HEK293 (cell line): Measurements from ENCODE around the gene P3H4.

ENCODE experiments used
- CTCF ChIA-PET: fragments of 350-600 bp; formaldehyde crosslinking; extraction: SDS; loops from one replicate; lab custom pipeline; 2021; ENCODE audit warnings: antibody characterized with exemption; lab: Yijun Ruan, JAX
- POLR2A ChIA-PET: fragments of 300-600 bp; formaldehyde crosslinking; extraction: SDS; loops from one replicate; lab custom pipeline; 2020; ENCODE audit warnings: antibody characterized with exemption, inconsistent platforms; lab: Yijun Ruan, JAX
- H3K27ac ChIP-seq: fragments of 200-500 bp; sonication (Bioruptor generic); 2 replicates; pipeline ENCODE4 v1.5.1; 2014; ENCODE audit warnings: low read depth, low read length, control low read depth, inconsistent platforms; ENCODE audit errors: extremely low read depth
- H3K36me3 ChIP-seq, 2 experiments: fragments of 200-500 bp in 1 of 2; sonication (Bioruptor generic) in 1 of 2; 1 replicate in 1 of 2; 2 replicates in 1 of 2; pipeline ENCODE4 v1.5.1; 2014 to 2017; ENCODE audit warnings: inconsistent platforms in 2 of 2, low read length in 2 of 2; ENCODE audit not compliant: control insufficient read depth in 2 of 2, insufficient read depth in 1 of 2
- H3K4me1 ChIP-seq: fragments of 200-500 bp; sonication (Bioruptor generic); 2 replicates; pipeline ENCODE4 v1.5.1; 2014; ENCODE audit warnings: mild to moderate bottlenecking, low read length, inconsistent platforms; ENCODE audit not compliant: control insufficient read depth, insufficient read depth
- H3K4me3 ChIP-seq: 2 replicates; pipeline ENCODE4 v1.5.1; 2011; ENCODE audit warnings: low read depth, mild to moderate bottlenecking, control low read depth, low read length, moderate library complexity
- H3K9me3 ChIP-seq: fragments of 200-500 bp; sonication (Bioruptor generic); 2 replicates; pipeline ENCODE4 v1.5.1; 2014; ENCODE audit warnings: low read depth, low read length, inconsistent platforms; ENCODE audit not compliant: control insufficient read depth, insufficient read depth
- GFI1B ChIP-seq: fragments of 450-650 bp; formaldehyde crosslinking; IDR thresholded peaks from 2 replicates; pipeline ENCODE4 v1.5.1; 2016; ENCODE audit warnings: missing biosample characterization, missing genetic modification characterization
- GLIS1 ChIP-seq: fragments of 450-650 bp; formaldehyde crosslinking; IDR thresholded peaks from 2 replicates; pipeline ENCODE4 v1.5.1; 2016; ENCODE audit warnings: missing biosample characterization, missing genetic modification characterization
- KLF16 ChIP-seq: fragments of 450-650 bp; formaldehyde crosslinking; IDR thresholded peaks from 2 replicates; pipeline ENCODE4 v1.5.1; 2017; ENCODE audit warnings: missing biosample characterization, missing genetic modification characterization
- KLF7 ChIP-seq: fragments of 450-650 bp; formaldehyde crosslinking; IDR thresholded peaks from 2 replicates; pipeline ENCODE4 v1.5.1; 2016; ENCODE audit warnings: missing biosample characterization, missing genetic modification characterization, borderline replicate concordance
- KLF9 ChIP-seq: fragments of 450-650 bp; formaldehyde crosslinking; IDR thresholded peaks from 2 replicates; pipeline ENCODE4 v1.5.1; 2016; ENCODE audit warnings: missing biosample characterization, missing genetic modification characterization, low read depth
- SP2 ChIP-seq: fragments of 450-650 bp; formaldehyde crosslinking; IDR thresholded peaks from 2 replicates; pipeline ENCODE4 v1.5.1; 2016; ENCODE audit warnings: missing biosample characterization, missing genetic modification characterization
- YY1 ChIP-seq: fragments of 450-650 bp; formaldehyde crosslinking; IDR thresholded peaks from 2 replicates; pipeline ENCODE4 v1.5.1; 2018; ENCODE audit warnings: missing biosample characterization, missing genetic modification characterization
- ZBTB7A ChIP-seq: fragments of 450-650 bp; formaldehyde crosslinking; IDR thresholded peaks from 2 replicates; pipeline ENCODE4 v1.5.1; 2016; ENCODE audit warnings: low read depth, missing biosample characterization, missing genetic modification characterization
- ZBTB8A ChIP-seq: fragments of 450-650 bp; formaldehyde crosslinking; IDR thresholded peaks from 2 replicates; pipeline ENCODE4 v1.5.1; 2016; ENCODE audit warnings: missing biosample characterization, missing genetic modification characterization
- ZFP37 ChIP-seq: fragments of 450-650 bp; formaldehyde crosslinking; IDR thresholded peaks from 2 replicates; pipeline ENCODE4 v1.5.1; 2016; ENCODE audit warnings: missing biosample characterization, missing genetic modification characterization
- ZFP41 ChIP-seq: fragments of 450-650 bp; formaldehyde crosslinking; IDR thresholded peaks from 2 replicates; pipeline ENCODE4 v1.5.1; 2016; ENCODE audit warnings: missing biosample characterization, missing genetic modification characterization, borderline replicate concordance
- ZFP69B ChIP-seq: fragments of 450-650 bp; formaldehyde crosslinking; IDR thresholded peaks from 2 replicates; pipeline ENCODE4 v1.5.1; 2016; ENCODE audit warnings: missing biosample characterization, missing genetic modification characterization
- ZNF16 ChIP-seq: fragments of 450-650 bp; formaldehyde crosslinking; IDR thresholded peaks from 2 replicates; pipeline ENCODE4 v1.5.1; 2016; ENCODE audit warnings: low read depth, missing biosample characterization, missing genetic modification characterization
- ZNF248 ChIP-seq: fragments of 450-650 bp; formaldehyde crosslinking; IDR thresholded peaks from 2 replicates; pipeline ENCODE4 v1.5.1; 2017; ENCODE audit warnings: missing biosample characterization, missing genetic modification characterization
- ZNF335 ChIP-seq: fragments of 450-650 bp; formaldehyde crosslinking; conservative IDR thresholded peaks from 2 replicates; pipeline ENCODE4 v1.5.1; 2016; ENCODE audit warnings: missing biosample characterization, missing genetic modification characterization
- ZNF394 ChIP-seq: fragments of 450-650 bp; formaldehyde crosslinking; IDR thresholded peaks from 2 replicates; pipeline ENCODE4 v1.5.1; 2016; ENCODE audit warnings: missing biosample characterization, missing genetic modification characterization, mild to moderate bottlenecking, moderate library complexity, borderline replicate concordance
- ZNF423 ChIP-seq: fragments of 450-650 bp; formaldehyde crosslinking; IDR thresholded peaks from 2 replicates; pipeline ENCODE4 v1.5.1; 2016; ENCODE audit warnings: missing biosample characterization, missing genetic modification characterization
- ZNF426 ChIP-seq: fragments of 450-650 bp; formaldehyde crosslinking; IDR thresholded peaks from 2 replicates; pipeline ENCODE4 v1.5.1; 2017; ENCODE audit warnings: missing biosample characterization, missing genetic modification characterization, mild to moderate bottlenecking, inconsistent platforms, moderate library complexity
- ZNF449 ChIP-seq: fragments of 450-650 bp; formaldehyde crosslinking; IDR thresholded peaks from 2 replicates; pipeline ENCODE4 v1.5.1; 2017; ENCODE audit warnings: missing biosample characterization, mild to moderate bottlenecking, missing genetic modification characterization, moderate library complexity
- ZNF514 ChIP-seq: fragments of 450-650 bp; formaldehyde crosslinking; IDR thresholded peaks from 2 replicates; pipeline ENCODE4 v1.5.1; 2016; ENCODE audit warnings: missing biosample characterization, missing genetic modification characterization
- ZNF555 ChIP-seq: fragments of 450-650 bp; formaldehyde crosslinking; conservative IDR thresholded peaks from 2 replicates; pipeline ENCODE4 v1.5.1; 2017; ENCODE audit warnings: missing biosample characterization, mild to moderate bottlenecking, missing genetic modification characterization, inconsistent platforms
- ZNF585B ChIP-seq: fragments of 450-650 bp; formaldehyde crosslinking; IDR thresholded peaks from 2 replicates; pipeline ENCODE4 v1.5.1; 2016; ENCODE audit warnings: missing biosample characterization, missing genetic modification characterization
- ZNF600 ChIP-seq: fragments of 450-650 bp; formaldehyde crosslinking; IDR thresholded peaks from 2 replicates; pipeline ENCODE4 v1.5.1; 2016; ENCODE audit warnings: missing biosample characterization, missing genetic modification characterization
- ZNF621 ChIP-seq: fragments of 450-650 bp; formaldehyde crosslinking; IDR thresholded peaks from 2 replicates; pipeline ENCODE4 v1.5.1; 2017; ENCODE audit warnings: missing biosample characterization, missing genetic modification characterization
- ZSCAN30 ChIP-seq: fragments of 450-650 bp; IDR thresholded peaks from 2 replicates; pipeline ENCODE4 v1.5.1; 2018; ENCODE audit warnings: missing biosample characterization, mild to moderate bottlenecking, missing genetic modification characterization, moderate library complexity
- TF ChIP-seq, protein P1 (sequence below): fragments of 450-650 bp; formaldehyde crosslinking; IDR thresholded peaks from 2 replicates; pipeline ENCODE4 v1.5.1; 2017; ENCODE audit warnings: missing biosample characterization, missing genetic modification characterization
- TF ChIP-seq, protein P2 (sequence below): fragments of 450-650 bp; formaldehyde crosslinking; IDR thresholded peaks from 2 replicates; pipeline ENCODE4 v1.5.0; 2017; ENCODE audit warnings: missing biosample characterization, missing genetic modification characterization, borderline replicate concordance
- TF ChIP-seq, protein P3 (sequence below): fragments of 450-650 bp; formaldehyde crosslinking; IDR thresholded peaks from 2 replicates; pipeline ENCODE4 v1.5.1; 2017; ENCODE audit warnings: missing biosample characterization, missing genetic modification characterization

The P3H4 gene

DNA sequence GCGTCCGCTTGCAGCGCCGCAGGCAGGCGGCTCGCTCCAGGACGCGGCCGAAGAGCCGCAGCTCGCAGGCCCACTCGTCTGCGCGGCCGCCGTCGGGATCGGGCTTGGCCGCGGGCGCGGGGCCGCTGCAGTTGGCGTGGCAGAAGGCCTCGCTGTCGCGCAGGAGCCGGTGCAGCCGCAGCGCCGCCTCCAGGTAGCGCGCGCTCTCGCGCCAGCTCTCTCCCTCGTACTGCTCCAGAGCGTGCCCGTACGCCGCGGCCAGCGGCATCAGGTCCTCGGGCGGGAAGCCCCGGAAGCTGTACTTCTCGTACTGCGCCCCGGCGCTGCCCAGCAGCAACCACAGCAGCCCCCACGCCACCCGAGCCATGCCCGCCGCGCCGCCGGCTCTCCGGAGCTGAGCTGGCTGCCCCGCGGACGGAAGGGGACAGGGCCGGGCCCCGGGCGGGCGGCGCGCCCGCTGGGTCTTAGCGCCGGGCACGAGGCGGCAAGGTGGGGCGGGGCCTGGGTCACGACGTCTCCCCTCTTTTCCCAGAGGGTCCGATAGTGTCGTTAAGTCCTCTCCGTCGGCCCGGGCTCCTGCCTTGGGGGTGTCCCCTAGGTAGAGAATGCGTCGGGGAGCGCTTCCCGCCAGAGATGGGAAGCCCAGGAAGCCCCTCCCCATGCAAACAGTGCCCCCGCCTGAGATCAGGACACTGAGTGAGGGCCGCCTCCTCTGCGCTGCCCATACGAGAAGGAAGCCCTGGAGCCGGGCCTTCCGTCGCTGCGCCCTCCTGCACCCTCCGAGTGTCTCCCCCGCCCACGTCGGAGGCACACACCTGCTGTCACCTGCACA, at the start of gene P3H4:
Gene P3H4 (minus strand): TSS at position 401 of the 832 bp plus-strand sequence. CDS start 34 bp downstream, at position 367.
- H3K4me3 ChIP-seq: peak within 1 kb of the TSS; percentile 73
- H3K27ac ChIP-seq: peak within 1 kb of the TSS; percentile 89
- H3K9me3 ChIP-seq: no peaks in the 10 kb centered on the region
- POLR2A ChIA-PET: interaction anchor here (0.5 to 4.2 kb wide), 34 partner anchors 8 to 1390 kb away, joined by 3 to 37 read pairs (median 5); partner anchors contain the start of genes ACLY, CNP, DNAJC7 and EIF1
- CTCF ChIA-PET: interaction anchor here (0.7 to 4.6 kb wide), 23 partner anchors 10 to 567 kb away, joined by 3 to 45 read pairs (median 4); partner anchors contain the start of gene ACLY
- H3K4me1 ChIP-seq: 0 out of 2 replicates have a peak, but pooled peaks cover 8% of the 10 kb centered on the region
- peaks cover 10 to 37% of the 10 kb centered on the region in 2 experiments; a peak in 2 of 3 replicates for H3K36me3 ChIP-seq
- TF ChIP-seq ZFP37 (tag by site-specific recombination) (no peak), KLF7 (tag by site-specific recombination) (peak; percentile 51; the same call in 1 of the 2 replicates), ZBTB7A (peak; percentile 29; the same call in 1 of the 2 replicates), GFI1B (no peak), KLF16 (tag by site-specific recombination) (peak; percentile 26; the same call in 1 of the 2 replicates), GLIS1 (peak; percentile 84), ZFP69B (tag by site-specific recombination) (no peak), KLF9 (tag by site-specific recombination) (peak; percentile 64), ZNF585B (tag by site-specific recombination) (no peak), ZNF423 (tag by site-specific recombination) (no peak), ZNF394 (tag by site-specific recombination) (no peak), ZNF555 (tag by site-specific recombination) (no peak), ZNF621 (no peak), ZNF16 (no peak), ZNF426 (tag by site-specific recombination) (no peak), ZFP41 (no peak), ZNF449 (no peak), ZBTB8A (tag by site-specific recombination) (peak; percentile 86), YY1 (tag by site-specific recombination) (peak; percentile 12; the same call in 1 of the 2 replicates), ZNF335 (tag by site-specific recombination) (peak; percentile 91), SP2 (peak; percentile 78), ZNF514 (tag by site-specific recombination) (no peak), ZNF248 (tag by site-specific recombination) (no peak), ZSCAN30 (tag by site-specific recombination) (peak; percentile 72), ZNF600 (tag by site-specific recombination) (no peak)
- TF ChIP-seq, protein P1, sequence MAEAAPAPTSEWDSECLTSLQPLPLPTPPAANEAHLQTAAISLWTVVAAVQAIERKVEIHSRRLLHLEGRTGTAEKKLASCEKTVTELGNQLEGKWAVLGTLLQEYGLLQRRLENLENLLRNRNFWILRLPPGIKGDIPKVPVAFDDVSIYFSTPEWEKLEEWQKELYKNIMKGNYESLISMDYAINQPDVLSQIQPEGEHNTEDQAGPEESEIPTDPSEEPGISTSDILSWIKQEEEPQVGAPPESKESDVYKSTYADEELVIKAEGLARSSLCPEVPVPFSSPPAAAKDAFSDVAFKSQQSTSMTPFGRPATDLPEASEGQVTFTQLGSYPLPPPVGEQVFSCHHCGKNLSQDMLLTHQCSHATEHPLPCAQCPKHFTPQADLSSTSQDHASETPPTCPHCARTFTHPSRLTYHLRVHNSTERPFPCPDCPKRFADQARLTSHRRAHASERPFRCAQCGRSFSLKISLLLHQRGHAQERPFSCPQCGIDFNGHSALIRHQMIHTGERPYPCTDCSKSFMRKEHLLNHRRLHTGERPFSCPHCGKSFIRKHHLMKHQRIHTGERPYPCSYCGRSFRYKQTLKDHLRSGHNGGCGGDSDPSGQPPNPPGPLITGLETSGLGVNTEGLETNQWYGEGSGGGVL: no peak
- TF ChIP-seq, protein P2, sequence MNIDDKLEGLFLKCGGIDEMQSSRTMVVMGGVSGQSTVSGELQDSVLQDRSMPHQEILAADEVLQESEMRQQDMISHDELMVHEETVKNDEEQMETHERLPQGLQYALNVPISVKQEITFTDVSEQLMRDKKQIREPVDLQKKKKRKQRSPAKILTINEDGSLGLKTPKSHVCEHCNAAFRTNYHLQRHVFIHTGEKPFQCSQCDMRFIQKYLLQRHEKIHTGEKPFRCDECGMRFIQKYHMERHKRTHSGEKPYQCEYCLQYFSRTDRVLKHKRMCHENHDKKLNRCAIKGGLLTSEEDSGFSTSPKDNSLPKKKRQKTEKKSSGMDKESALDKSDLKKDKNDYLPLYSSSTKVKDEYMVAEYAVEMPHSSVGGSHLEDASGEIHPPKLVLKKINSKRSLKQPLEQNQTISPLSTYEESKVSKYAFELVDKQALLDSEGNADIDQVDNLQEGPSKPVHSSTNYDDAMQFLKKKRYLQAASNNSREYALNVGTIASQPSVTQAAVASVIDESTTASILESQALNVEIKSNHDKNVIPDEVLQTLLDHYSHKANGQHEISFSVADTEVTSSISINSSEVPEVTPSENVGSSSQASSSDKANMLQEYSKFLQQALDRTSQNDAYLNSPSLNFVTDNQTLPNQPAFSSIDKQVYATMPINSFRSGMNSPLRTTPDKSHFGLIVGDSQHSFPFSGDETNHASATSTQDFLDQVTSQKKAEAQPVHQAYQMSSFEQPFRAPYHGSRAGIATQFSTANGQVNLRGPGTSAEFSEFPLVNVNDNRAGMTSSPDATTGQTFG (tag by site-specific recombination): no peak
- TF ChIP-seq, protein P3, sequence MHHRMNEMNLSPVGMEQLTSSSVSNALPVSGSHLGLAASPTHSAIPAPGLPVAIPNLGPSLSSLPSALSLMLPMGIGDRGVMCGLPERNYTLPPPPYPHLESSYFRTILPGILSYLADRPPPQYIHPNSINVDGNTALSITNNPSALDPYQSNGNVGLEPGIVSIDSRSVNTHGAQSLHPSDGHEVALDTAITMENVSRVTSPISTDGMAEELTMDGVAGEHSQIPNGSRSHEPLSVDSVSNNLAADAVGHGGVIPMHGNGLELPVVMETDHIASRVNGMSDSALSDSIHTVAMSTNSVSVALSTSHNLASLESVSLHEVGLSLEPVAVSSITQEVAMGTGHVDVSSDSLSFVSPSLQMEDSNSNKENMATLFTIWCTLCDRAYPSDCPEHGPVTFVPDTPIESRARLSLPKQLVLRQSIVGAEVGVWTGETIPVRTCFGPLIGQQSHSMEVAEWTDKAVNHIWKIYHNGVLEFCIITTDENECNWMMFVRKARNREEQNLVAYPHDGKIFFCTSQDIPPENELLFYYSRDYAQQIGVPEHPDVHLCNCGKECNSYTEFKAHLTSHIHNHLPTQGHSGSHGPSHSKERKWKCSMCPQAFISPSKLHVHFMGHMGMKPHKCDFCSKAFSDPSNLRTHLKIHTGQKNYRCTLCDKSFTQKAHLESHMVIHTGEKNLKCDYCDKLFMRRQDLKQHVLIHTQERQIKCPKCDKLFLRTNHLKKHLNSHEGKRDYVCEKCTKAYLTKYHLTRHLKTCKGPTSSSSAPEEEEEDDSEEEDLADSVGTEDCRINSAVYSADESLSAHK: no peak
